Endometrium (tissue), 2 donors: ENCODE measurements around the gene ETS2.
A peak's percentile ranks its signal among the peaks of the same experiment; 100 is the strongest.
"Not testable (repeated sequence)": the region's sequence is repeated elsewhere in the genome, so short reads cannot be mapped to it uniquely, and the experiment has no call there.

Experiments
- FAIRE-seq: peaks from 2 replicates; lab custom pipeline; 2012; peaks lifted over from hg19 to GRCh38; lab: Jason Lieb, UNC
- donor health status: control.
- donor health status: control.

ETS2 gene

DNA sequence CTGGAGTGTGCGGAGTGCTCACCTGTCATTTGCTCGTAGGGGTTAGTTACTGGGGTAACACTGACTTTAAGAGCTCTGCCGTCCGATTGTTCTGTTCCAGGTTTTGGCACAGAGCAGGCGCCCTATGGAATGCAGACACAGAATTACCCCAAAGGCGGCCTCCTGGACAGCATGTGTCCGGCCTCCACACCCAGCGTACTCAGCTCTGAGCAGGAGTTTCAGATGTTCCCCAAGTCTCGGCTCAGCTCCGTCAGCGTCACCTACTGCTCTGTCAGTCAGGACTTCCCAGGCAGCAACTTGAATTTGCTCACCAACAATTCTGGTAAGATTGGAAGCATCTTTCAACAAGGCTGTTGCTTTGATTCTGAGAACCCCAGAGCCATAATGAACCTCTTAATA is 12.6 kb downstream of the ETS2 start:
- no peak for FAIRE-seq

DNA sequence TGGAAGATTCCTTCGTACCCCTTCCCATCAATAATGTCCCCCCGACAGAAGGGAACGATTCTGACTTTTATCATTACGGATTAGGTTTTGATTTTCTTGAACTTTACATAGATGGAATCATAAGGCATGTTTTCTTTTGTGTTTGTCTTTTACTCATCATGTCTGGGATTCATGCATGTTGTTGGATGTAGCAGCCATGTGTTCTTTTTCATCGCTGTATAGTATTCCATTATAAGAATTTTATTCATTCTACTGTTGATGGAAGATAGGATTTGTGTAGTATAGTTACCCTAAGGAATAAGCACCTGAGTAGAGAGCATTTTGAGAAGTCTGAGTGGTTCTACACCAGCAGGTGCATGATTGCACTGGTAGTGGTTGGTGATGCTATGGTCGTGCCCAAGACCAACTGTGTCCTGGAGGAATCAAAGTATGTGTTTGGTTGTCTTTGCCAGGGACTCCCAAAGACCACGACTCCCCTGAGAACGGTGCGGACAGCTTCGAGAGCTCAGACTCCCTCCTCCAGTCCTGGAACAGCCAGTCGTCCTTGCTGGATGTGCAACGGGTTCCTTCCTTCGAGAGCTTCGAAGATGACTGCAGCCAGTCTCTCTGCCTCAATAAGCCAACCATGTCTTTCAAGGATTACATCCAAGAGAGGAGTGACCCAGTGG is 13.5 kb downstream of the ETS2 start:
- FAIRE-seq = no peak

DNA sequence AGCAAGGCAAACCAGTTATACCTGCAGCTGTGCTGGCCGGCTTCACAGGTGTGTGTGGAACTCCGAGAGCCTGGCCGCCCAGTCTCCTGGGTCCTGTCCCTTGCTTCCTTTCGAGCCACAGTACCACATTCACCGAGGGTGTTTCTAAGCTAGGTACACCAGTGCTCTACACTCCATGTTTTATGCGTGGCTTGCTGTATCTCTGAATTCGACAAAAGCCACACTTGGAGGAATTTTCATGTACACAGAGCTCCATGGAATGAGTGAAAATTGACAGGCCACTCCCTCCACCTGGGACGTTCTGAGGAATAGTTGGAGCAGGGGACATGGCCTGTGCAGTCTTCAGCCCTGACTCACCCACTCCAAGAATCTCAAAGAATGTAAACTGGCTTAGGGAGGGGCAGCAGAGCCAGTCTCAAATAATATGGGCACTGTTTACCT is 14.0 kb downstream of the ETS2 start:
- no peak for FAIRE-seq

DNA sequence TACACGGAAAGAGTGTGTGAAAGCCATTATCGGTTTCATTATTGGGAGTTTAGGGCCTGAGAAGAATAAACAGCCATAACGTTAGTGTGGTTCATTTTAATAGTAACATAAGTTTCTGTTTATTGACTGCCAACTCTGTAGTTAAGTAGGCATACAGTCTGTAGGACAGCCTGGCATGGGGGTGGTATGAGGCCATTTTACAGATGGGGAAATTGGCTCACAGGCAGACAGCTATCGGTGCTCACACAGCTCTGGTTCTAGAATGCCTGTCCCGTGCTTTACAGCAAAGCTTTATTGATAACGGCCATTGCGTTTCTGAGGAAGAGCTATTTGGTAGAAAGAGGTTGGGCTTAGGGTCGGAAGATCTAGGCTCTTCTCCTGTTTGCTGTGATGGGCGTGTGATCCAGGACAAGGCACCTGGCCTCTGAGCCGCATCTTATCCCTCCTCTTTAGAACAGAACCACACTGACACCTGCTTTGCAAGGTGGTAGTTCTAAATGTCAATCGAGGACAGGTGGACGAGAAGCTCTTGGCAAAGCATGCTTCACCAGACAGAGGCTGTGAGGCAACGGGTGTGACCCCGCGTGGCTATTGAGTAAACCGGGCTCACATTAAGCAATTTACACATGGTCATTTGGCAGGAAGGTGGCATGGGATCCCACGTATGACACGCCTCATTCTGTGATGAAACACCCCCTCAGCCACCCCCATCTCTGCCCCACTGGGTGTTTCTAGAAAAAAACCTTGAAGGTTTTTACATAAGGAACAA is 14.9 kb downstream of the ETS2 start:
- FAIRE-seq = no peak

DNA sequence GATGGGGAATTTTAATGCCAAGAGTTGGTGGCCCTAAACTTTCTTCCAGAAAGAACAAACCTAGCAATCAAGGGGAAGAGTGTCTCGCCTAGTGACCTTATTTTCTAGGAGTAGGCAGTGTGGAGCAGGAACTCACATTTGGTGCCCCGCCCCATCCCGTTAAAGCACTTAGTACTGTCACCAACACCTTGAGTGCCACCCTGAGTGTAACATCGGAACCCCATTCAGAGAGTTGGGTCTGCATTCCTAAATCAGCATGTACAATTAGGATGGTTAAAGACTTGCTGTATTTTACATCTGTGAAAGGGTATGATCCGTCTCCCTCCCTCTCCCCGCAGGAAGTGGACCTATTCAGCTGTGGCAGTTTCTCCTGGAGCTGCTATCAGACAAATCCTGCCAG is 15.5 kb downstream of the ETS2 start:
- FAIRE-seq = no peak

DNA sequence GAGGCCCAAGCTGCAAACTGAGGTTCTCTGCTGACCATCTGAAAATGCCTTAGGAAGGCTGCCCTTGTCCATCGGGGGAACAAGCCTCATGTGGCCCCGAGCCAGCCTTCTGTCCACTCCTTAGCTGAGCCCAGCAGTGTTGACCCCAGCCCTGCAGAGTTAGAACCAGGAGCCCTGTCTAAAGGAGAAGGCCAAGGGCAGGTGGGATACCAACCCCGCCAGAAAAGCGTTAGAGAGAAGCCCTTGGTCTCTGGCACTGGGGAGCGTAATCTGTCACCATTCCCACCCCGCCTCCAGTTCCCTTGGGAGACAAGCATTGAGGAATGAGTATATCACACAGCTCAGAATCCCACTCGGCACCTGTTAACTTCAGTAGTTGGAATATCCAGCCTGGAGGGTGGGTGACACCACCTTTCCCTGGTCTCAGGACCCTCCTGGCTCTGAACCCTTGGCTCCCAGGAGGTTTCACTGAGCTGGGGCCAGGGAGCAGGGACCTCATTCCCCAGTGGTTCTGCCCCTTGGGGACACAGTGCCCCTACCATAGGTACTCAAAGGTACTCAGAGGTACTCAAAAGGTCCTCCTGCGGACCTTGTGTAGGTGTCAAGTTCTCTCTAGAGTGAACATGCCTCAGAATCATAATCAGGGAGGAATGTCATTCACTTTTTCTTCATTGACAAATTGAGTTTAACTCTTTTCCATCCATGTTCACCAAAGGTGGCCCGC is 16.4 kb downstream of the ETS2 start:
- no peak for FAIRE-seq

DNA sequence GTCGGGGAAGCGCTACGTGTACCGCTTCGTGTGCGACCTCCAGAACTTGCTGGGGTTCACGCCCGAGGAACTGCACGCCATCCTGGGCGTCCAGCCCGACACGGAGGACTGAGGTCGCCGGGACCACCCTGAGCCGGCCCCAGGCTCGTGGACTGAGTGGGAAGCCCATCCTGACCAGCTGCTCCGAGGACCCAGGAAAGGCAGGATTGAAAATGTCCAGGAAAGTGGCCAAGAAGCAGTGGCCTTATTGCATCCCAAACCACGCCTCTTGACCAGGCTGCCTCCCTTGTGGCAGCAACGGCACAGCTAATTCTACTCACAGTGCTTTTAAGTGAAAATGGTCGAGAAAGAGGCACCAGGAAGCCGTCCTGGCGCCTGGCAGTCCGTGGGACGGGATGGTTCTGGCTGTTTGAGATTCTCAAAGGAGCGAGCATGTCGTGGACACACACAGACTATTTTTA is 17.1 kb downstream of the ETS2 start:
- no peak for FAIRE-seq

DNA sequence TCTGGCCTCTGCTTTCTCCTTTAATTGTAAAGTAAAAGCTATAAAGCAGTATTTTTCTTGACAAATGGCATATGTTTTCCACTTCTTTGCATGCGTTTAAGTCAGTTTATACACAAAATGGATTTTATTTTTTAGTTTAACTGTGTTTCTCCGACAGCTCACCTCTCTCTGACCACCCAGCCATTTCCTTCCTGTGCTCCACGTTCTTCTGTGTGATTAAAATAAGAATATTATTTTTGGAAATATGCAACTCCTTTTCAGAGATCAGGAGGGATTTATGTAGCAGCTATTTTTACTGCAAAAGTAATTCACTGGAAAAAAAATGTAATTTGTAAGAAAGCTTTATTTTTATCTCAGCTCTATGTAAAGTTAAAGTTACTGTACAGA is 18.0 kb downstream of the ETS2 start:
- FAIRE-seq = no peak

DNA sequence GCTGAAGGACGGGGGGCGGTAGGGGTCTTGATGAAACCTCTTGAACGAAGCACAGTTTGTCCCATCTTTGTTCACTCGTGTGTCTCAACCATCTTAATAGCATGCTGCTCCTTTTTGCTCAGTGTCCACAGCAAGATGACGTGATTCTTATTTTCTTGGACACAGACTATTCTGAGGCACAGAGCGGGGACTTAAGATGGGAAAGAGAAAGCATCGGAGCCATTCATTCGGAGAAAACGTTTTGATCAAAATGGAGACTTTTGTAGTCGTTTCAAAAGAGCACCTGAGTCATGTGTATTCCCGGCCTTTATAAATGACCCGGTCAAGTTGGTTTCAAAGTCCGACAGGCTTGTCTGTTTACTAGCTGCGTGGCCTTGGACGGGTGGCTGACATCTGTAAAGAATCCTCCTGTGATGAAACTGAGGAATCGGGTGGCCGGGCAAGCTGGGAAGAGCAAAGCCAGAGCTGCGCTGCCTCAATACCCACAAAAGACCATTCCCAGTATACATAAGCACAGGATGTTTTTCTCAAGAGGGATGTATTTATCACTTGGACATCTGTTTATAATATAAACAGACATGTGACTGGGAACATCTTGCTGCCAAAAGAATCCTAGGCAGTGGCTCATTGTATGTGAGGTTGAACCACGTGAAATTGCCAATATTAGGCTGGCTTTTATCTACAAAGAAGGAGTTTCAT is 18.5 kb downstream of the ETS2 start:
- FAIRE-seq = peak; percentile 72

DNA sequence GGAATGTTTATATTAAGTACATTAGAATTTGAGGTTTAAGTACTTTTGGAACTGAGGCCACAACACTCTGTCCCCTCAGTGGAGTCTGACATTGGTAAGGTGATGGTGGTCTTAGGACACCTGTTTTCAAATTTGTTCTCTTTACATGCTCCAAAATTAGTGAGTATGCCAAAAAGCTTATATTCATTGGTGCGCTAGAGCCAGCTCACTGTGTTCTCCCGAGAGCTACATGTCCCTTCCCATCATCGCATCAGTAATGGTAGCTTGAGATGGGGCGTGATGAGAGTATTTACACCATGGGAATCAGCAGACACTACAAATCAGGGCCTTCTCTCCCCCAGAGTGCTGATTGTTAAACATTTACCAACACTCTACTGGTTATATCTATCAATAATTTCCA is 19.5 kb downstream of the ETS2 start:
- FAIRE-seq = no peak

DNA sequence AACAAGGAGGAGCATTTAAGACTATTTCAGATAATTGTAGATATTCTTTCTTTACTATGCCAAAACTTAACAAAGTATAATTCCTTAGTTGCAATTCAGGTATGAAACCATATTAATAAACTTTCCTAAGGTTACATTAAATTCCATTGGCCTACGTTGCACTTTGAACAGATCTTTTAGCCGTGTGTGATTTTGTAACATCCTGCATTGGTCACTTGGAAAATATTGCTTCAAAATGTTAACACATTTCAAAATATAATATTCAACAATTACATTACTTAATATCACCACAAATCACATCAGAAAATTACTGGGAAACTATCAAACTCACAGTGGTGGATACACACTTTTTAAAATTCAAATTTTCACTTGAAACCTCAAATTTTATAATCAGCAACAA is 20.2 kb downstream of the ETS2 start:
- FAIRE-seq = no peak

DNA sequence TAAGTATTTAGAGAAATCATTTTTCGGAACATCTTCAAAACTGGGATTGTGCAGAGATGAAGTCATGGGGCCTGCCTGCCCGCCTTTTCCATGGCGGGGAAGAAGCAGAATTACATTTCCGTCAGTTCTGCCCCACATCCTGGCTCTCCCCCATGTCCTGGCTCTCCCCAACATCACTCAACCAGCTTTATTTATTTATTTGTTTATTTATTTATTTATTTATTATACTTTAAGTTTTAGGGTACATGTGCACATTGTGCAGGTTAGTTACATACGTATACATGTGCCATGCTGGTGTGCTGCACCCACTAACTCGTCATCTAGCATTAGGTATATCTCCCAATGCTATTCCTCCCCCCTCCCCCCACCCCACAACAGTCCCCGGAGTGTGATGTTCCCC is 22.4 kb downstream of the ETS2 start:
- not testable (repeated sequence) for FAIRE-seq

DNA sequence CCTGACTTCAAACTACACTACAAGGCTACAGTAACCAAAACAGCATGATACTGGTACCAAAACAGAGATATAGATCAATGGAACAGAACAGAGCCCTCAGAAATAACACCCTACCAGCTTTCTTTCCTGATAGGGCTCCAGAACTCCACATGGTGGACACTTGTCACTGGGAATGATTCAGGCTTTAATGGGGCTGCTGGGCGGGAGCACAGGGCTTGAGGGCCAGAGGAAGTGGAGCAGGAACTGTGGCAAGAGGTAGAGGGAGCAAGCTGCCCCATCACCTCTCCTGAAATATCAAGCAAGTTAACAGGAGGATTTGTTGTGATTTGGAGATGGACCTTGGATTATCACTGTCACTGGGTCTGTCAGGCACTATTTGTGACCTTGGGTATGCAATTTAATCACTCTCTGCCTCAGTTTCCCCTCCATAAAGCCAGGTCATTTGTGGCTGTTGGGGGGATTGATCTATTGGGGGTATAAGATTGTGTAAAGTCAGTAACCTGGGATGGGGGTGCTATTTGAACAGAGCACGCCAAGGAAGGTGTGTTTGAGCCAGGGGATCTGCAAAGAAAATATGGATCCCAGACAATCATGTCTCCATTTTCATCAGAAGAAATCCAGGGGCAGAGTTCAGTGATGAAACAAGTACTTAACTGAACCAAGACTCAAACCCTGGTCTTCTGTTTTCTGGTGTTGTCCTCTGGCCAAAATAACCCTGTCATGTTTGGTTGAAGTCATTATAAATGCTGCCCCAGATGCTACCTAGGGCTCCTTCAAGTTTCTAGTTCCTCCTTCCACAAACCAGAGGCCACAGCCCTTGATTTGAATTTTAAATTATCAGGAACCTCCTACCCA is 25.2 kb downstream of the ETS2 start:
- FAIRE-seq = no peak

DNA sequence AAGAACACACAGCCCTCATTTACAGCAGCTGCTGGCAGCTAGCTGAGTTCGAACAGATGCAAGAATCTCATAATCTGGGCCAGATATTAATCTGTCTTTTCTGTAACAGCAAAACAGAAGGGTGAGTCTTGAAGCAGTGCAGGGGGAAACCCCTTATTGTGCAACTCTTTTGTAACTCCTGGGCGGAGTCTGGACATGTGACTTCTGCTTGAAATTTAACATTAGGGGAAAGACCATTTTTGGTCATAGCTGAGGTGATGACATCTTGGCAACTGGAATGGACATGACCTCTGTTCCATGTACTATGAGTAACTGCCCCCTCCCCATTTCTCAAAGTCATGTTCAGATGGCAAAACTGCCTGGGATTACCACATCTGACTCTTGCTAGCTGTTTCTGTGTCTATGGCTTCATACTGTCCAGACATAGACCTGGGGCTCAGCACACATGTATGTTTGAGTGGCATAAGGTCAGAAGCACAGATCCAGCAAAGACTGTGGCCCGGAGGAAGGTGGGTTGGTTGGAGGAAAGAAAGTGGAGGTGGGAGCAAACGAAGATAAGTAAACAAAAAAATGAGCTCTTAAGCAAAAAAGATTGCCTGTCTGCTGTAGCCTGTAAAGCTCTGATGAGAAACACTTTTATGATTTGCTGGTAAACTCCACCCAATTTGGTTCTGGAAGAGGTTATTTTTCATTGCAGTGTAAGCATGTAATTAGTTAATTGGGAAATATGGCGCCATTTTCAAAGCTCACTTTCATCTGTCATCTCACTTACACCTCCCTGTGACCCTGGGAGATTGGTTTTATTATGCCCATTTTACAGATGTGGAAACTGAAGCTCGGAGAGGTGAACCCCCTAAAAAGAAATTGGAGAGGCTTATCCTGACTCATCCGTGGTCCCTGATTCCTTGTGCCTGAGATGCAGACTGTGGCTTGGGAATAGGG is 26.1 kb downstream of the ETS2 start:
- FAIRE-seq = peak; percentile 64

DNA sequence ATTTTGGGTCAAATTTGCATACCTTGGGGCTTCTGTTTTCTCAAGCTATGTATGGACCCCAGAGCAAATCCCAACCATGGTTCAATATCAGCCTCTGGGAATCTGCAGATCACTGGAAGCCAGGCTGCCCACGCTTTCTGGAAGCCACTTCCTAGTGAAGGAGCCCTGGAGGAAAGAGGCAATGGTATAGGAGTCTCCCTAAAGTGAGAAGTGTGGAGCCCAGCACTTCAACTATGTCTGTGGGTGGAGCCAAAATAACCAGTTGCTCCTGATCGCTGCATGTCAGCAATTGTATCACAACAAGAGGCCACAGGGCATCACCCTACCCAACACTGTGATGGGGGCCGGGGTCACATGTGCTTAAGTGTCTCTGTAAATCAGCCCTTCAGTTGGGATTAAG is 26.9 kb downstream of the ETS2 start:
- FAIRE-seq = no peak

DNA sequence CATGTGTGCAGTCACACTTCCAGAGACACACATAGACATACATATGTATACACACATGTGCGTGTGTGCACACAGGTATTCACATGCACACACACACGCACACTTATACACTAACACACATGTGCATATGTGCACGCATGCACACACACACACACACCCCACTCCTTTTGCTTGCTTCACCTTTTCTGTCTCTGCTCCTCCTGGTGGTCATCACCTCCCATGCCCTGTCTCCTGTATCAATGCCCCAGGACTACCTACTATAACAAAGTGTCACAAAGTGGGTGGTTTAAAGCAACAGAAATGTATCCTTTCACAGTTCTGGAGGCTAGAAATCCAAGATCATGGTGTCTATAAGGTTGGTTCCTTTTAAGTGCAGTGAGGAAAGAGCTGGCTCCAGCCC is 27.4 kb downstream of the ETS2 start:
- no peak for FAIRE-seq

DNA sequence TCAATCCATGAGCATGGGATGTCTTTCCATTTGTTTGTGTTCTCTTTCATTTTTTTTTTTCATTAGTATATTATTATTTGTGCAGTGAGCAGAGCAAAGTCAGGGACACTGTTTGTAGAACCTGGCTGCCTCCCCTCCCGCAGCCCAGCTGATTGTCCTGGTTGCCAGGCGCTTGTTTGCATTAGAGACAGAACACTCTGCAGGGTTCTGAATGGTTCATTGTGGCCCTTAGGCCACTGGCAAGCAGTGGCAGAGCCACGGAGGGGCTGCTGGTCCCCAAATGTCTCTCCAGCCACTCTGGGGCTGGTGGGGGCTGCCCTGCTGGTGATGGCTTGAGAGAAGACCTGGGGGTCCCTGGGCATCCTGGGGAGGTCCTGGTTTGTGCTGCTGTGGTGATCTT is 29.0 kb downstream of the ETS2 start:
- no peak for FAIRE-seq

DNA sequence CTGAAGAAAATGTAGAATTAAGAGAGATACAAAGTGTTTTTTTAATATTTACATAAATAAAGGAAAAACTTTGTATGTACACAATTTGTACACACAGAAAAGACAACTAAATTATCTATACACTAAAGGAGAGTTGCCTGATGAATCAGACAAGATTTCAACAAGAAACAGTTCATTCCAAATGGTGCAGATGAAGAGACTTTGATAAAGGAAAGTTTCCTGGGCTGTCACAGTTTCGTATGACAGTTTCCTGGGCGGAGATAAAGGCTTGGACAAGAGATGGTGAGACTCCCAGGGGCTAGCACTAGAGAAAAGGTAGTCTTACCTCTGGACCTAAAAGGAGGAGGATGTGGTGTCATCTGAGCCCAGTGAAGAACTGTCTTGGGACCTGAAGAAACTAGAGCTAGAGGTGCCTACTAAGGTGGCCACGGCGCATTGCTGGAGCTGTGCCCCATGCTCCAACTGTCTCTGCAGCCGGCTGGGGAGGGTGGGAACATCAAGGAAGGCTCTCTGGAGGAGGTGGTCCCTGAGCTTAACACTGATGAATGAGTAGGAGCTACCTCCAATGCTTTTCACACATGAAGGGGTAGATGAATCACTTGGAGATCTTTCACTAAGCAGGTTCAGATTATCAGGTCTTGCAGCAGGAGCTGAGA is 32.2 kb downstream of the ETS2 start:
- FAIRE-seq = no peak

DNA sequence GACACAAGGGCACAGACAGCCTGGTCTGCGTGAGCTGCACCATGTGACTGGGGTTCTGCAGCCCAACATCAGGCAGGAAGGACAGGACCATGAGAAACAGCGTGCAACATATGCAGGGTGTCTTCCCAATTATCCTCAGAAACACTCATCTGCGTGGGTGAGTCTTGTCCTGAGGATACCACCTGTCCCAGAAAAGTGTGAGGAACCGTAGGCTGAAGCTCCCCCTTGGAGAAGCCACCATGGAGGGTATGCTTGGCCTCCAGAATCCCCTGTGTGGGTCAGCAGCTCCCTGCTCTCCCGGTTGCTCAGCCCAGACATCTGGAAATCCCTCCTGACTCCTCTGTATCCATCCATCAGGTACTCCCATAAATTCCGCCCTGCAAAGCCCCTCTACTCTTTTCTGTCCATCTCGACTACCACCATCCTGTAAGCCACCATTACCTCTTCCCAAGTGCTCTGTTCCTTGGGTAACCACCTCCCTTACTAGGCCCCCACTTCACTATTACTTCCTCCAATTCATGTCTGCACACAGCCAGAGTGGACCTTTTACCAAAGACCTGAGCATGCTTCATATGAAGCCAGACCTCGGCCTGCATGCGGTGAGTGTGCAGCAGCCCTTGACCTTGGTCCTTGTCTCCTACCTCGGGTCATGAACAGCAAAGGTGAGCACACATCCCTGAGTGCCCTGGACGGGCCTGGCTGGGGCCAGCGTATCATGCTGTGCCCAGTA is 33.0 kb downstream of the ETS2 start:
- FAIRE-seq = no peak
